Liver (tissue), 9 donors: ENCODE results near the gene SNX32. TPM values are rescaled to one million over a fixed set of nuclear protein-coding genes. Genes with fewer than 3 reads are reported as not detected.

Experiments used
- DNase-seq: peaks from one replicate; pipeline ENCODE4 v3.0.0-alpha.2; 2017; ENCODE audit warnings: low spot score
- H3K27ac ChIP-seq, 2 donors: one replicate each; pipeline ENCODE4 v1.7.0; 2013; ENCODE audit warnings: inconsistent platforms in 2 of 2, low read length in 2 of 2, control low read depth in 1 of 2, low read depth in 1 of 2, mild to moderate bottlenecking in 1 of 2
- H3K27me3 ChIP-seq, 4 donors: one replicate each; pipeline versions ENCODE4 v1.6.1 to v1.7.0; 2013; ENCODE audit warnings: low read length in 3 of 4, inconsistent platforms in 1 of 4, mild to moderate bottlenecking in 1 of 4, moderate library complexity in 1 of 4; ENCODE audit not compliant: control insufficient read depth in 4 of 4, insufficient read depth in 4 of 4
- H3K36me3 ChIP-seq, 4 donors: one replicate each; pipeline versions ENCODE4 v1.6.1 to v1.7.0; 2013; ENCODE audit warnings: low read length in 3 of 4, mild to moderate bottlenecking in 3 of 4, low read depth in 1 of 4, moderate library complexity in 1 of 4; ENCODE audit not compliant: control insufficient read depth in 4 of 4, insufficient read depth in 3 of 4
- H3K4me1 ChIP-seq, 4 donors: one replicate each; pipeline versions ENCODE4 v1.6.1 to v1.7.0; 2013; ENCODE audit warnings: low read length in 3 of 4, mild to moderate bottlenecking in 3 of 4, moderate library complexity in 1 of 4; ENCODE audit not compliant: control insufficient read depth in 4 of 4, insufficient read depth in 4 of 4
- H3K4me3 ChIP-seq, 3 donors: one replicate each; pipeline versions ENCODE4 v1.6.1 to v1.7.0; 2013; ENCODE audit warnings: low read length in 3 of 3, control low read depth in 1 of 3, low read depth in 1 of 3, mild to moderate bottlenecking in 1 of 3
- H3K9ac ChIP-seq, 2 donors: one replicate each; pipeline ENCODE4 v1.7.0; 2013; ENCODE audit warnings: low read length in 2 of 2, mild to moderate bottlenecking in 2 of 2, moderate library complexity in 2 of 2, control low read depth in 1 of 2, low read depth in 1 of 2
- H3K9me3 ChIP-seq, 4 donors: one replicate each; pipeline versions ENCODE4 v1.6.1 to v1.7.0; 2013; ENCODE audit warnings: low read length in 3 of 4; ENCODE audit not compliant: control insufficient read depth in 4 of 4
- EGR1 ChIP-seq, 2 donors: IDR thresholded peaks; 2 replicates each; pipeline ENCODE4 v1.6.1; 2016 to 2018; ENCODE audit warnings: antibody characterized with exemption in 2 of 2, low read depth in 2 of 2
- FOXA1 ChIP-seq: IDR thresholded peaks from 2 replicates; pipeline ENCODE4 v1.6.1; 2016; ENCODE audit warnings: antibody characterized with exemption
- FOXA2 ChIP-seq: IDR thresholded peaks from 2 replicates; pipeline ENCODE4 v1.6.1; 2016; ENCODE audit warnings: antibody characterized with exemption
- GABPA ChIP-seq, 2 donors: IDR thresholded peaks in 1 of 2; conservative IDR thresholded peaks in 1 of 2; 2 replicates each; pipeline ENCODE4 v1.6.1; 2016; ENCODE audit warnings: antibody characterized with exemption in 2 of 2, mild to moderate bottlenecking in 1 of 2, moderate library complexity in 1 of 2
- HNF4A ChIP-seq, 2 donors: conservative IDR thresholded peaks; 2 replicates each; pipeline ENCODE4 v1.6.1; 2016; ENCODE audit warnings: antibody characterized with exemption in 2 of 2, mild to moderate bottlenecking in 2 of 2
- HNF4G ChIP-seq: IDR thresholded peaks from 2 replicates; pipeline ENCODE4 v1.6.1; 2016; ENCODE audit warnings: antibody characterized with exemption
- JUND ChIP-seq, 2 donors: IDR thresholded peaks; 2 replicates each; pipeline ENCODE4 v1.6.1; 2016; ENCODE audit warnings: antibody characterized with exemption in 2 of 2
- RAD21 ChIP-seq, 2 donors: IDR thresholded peaks; 2 replicates each; pipeline ENCODE4 v1.6.1; 2016; ENCODE audit warnings: antibody characterized with exemption in 2 of 2, mild to moderate bottlenecking in 2 of 2
- RXRA ChIP-seq, 2 donors: IDR thresholded peaks; 2 replicates each; pipeline ENCODE4 v1.6.1; 2017 to 2018; ENCODE audit warnings: antibody characterized with exemption in 2 of 2, mild to moderate bottlenecking in 1 of 2
- SP1 ChIP-seq: IDR thresholded peaks from 2 replicates; pipeline ENCODE4 v1.6.1; 2018; ENCODE audit warnings: antibody characterized with exemption, mild to moderate bottlenecking
- WGBS: extraction: QIAGEN DNeasy Blood & Tissue Kit; methylation state at CpG from one replicate; pipeline ENCODE4 v1.1.7; 2013; 5-methylcytosine and 5-hydroxymethylcytosine counted together
- polyA plus RNA-seq, 2 donors: library from polyadenylated mRNA; stranded (reverse) in 1 of 2; unstranded in 1 of 2; fragments of 200-250 nt in 1 of 2; fragments of >200 nt in 1 of 2; fragmentation: Nextera tagmentation in 1 of 2; extraction: Ambion mirVana in 1 of 2; gene quantifications; one replicate each; pipeline versions ENCODE4 v1.2.1 to v1.2.3, GENCODE V29; 2013 to 2015
- total RNA-seq, 2 donors: library from RNA; depleted of rRNA; stranded (reverse); fragments of >200 nt; gene quantifications; one replicate each; pipeline ENCODE4 v1.2.3, GENCODE V29; 2014
- TF ChIP-seq, protein P1 (sequence below): IDR thresholded peaks from 2 replicates; pipeline ENCODE4 v1.6.1; 2016; ENCODE audit warnings: antibody characterized with exemption
- TF ChIP-seq, protein P2 (sequence below): IDR thresholded peaks from 2 replicates; pipeline ENCODE4 v1.6.1; 2016; ENCODE audit warnings: antibody characterized with exemption
- TF ChIP-seq, protein P3 (sequence below): fragments of 150-350 bp; IDR thresholded peaks from 2 replicates; pipeline ENCODE4 v1.5.1; 2017; ENCODE audit warnings: improper control_type of control experiment, low read depth, low read length; ENCODE audit not compliant: missing input control
- TF ChIP-seq, protein P4 (sequence below): IDR thresholded peaks from 2 replicates; pipeline ENCODE4 v1.6.1; 2016; ENCODE audit warnings: antibody characterized with exemption, mild to moderate bottlenecking
- donor health status: healthy.
- donor health status: healthy.
- donor health status: healthy.
- donor health status: healthy.
- donor health status: healthy.

The SNX32 gene
- total and polyA plus RNA-seq, 4 donors, result under 0.01 to 0.38 (median 0.06) TPM

DNA sequence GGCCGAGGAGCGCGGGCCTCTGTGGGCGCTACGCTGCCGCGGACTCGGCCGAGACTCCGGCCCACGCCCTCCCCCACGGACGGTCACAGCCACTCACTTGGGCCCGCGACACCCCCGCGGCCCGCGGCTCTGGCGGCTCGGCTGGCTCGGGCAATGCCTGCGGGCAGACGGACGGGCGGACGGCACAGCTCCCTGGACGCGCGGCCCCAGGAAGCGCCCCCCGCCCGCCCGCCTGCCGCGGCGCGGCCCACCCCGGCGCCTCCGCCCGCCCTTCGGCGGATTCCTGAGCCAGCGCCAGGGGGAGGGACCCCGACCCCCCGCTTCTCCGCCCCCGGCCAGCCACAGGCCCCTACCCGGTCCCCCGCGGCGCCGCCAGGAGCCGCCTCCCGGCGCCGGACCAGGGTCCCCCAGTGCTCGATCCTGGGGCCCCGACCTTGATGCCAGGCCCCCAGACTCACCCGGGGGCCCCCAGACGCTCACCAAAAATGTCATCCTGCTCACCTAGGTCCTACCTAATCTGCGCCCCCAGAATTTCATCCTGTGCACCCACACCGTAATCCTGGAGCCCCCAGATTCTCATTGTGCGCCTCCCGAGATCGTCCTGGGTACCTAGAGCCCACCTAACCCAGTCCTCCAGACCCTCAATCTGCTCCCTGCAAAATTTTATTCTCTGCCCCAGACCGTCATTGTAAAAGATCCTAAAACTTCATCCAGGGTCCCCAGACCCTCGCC, 39.0 kb downstream of the SNX32 start, which contains the start of gene EFEMP2:
Gene EFEMP2 (minus strand): TSS at position 215 of the 732 bp plus-strand sequence. CDS start 446 bp downstream, outside the sequence.
- H3K4me3 ChIP-seq, result peak within 1 kb of the TSS; percentile 4 to 41 (median 41)
- no peaks in the 10 kb centered on the region for H3K27me3 ChIP-seq
- peak within 1 kb of the TSS in 1 of 2 donors; percentile 56 for H3K9ac ChIP-seq
- no peak for TF ChIP-seq JUND (IDR thresholded peaks at IDR 0.05)
- TF ChIP-seq, protein P1, sequence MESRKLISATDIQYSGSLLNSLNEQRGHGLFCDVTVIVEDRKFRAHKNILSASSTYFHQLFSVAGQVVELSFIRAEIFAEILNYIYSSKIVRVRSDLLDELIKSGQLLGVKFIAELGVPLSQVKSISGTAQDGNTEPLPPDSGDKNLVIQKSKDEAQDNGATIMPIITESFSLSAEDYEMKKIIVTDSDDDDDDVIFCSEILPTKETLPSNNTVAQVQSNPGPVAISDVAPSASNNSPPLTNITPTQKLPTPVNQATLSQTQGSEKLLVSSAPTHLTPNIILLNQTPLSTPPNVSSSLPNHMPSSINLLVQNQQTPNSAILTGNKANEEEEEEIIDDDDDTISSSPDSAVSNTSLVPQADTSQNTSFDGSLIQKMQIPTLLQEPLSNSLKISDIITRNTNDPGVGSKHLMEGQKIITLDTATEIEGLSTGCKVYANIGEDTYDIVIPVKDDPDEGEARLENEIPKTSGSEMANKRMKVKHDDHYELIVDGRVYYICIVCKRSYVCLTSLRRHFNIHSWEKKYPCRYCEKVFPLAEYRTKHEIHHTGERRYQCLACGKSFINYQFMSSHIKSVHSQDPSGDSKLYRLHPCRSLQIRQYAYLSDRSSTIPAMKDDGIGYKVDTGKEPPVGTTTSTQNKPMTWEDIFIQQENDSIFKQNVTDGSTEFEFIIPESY, result no peak
- TF ChIP-seq, protein P2, sequence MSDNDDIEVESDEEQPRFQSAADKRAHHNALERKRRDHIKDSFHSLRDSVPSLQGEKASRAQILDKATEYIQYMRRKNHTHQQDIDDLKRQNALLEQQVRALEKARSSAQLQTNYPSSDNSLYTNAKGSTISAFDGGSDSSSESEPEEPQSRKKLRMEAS, result no peak
- TF ChIP-seq, protein P3, sequence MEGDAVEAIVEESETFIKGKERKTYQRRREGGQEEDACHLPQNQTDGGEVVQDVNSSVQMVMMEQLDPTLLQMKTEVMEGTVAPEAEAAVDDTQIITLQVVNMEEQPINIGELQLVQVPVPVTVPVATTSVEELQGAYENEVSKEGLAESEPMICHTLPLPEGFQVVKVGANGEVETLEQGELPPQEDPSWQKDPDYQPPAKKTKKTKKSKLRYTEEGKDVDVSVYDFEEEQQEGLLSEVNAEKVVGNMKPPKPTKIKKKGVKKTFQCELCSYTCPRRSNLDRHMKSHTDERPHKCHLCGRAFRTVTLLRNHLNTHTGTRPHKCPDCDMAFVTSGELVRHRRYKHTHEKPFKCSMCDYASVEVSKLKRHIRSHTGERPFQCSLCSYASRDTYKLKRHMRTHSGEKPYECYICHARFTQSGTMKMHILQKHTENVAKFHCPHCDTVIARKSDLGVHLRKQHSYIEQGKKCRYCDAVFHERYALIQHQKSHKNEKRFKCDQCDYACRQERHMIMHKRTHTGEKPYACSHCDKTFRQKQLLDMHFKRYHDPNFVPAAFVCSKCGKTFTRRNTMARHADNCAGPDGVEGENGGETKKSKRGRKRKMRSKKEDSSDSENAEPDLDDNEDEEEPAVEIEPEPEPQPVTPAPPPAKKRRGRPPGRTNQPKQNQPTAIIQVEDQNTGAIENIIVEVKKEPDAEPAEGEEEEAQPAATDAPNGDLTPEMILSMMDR, result no peak
- TF ChIP-seq, protein P4, sequence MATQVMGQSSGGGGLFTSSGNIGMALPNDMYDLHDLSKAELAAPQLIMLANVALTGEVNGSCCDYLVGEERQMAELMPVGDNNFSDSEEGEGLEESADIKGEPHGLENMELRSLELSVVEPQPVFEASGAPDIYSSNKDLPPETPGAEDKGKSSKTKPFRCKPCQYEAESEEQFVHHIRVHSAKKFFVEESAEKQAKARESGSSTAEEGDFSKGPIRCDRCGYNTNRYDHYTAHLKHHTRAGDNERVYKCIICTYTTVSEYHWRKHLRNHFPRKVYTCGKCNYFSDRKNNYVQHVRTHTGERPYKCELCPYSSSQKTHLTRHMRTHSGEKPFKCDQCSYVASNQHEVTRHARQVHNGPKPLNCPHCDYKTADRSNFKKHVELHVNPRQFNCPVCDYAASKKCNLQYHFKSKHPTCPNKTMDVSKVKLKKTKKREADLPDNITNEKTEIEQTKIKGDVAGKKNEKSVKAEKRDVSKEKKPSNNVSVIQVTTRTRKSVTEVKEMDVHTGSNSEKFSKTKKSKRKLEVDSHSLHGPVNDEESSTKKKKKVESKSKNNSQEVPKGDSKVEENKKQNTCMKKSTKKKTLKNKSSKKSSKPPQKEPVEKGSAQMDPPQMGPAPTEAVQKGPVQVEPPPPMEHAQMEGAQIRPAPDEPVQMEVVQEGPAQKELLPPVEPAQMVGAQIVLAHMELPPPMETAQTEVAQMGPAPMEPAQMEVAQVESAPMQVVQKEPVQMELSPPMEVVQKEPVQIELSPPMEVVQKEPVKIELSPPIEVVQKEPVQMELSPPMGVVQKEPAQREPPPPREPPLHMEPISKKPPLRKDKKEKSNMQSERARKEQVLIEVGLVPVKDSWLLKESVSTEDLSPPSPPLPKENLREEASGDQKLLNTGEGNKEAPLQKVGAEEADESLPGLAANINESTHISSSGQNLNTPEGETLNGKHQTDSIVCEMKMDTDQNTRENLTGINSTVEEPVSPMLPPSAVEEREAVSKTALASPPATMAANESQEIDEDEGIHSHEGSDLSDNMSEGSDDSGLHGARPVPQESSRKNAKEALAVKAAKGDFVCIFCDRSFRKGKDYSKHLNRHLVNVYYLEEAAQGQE, result no peak
- no peak for TF ChIP-seq RAD21 (IDR thresholded peaks at IDR 0.05)
- TF ChIP-seq GABPA (IDR thresholded peaks at IDR 0.05 in 1 of 2, conservative IDR thresholded peaks at IDR 0.05 in 1 of 2), result no peak
- no peak for TF ChIP-seq EGR1 (IDR thresholded peaks at IDR 0.05; ENCODE audit: low read depth in 2 of 2)
- no peak for TF ChIP-seq FOXA1
- TF ChIP-seq FOXA2, result no peak
- TF ChIP-seq SP1, result no peak
- no peak for DNase-seq
- peak within 1 kb of the TSS; percentile 55 to 61 for H3K27ac ChIP-seq
- no peaks in the 10 kb centered on the region for H3K36me3 ChIP-seq
- no peaks in the 10 kb centered on the region for H3K9me3 ChIP-seq
- WGBS, result 6% methylated on average over 69 of the region's 69 CpGs
- peaks cover 0 to 20% (median 6%) of the 10 kb centered on the region in 4 donors for H3K4me1 ChIP-seq

DNA sequence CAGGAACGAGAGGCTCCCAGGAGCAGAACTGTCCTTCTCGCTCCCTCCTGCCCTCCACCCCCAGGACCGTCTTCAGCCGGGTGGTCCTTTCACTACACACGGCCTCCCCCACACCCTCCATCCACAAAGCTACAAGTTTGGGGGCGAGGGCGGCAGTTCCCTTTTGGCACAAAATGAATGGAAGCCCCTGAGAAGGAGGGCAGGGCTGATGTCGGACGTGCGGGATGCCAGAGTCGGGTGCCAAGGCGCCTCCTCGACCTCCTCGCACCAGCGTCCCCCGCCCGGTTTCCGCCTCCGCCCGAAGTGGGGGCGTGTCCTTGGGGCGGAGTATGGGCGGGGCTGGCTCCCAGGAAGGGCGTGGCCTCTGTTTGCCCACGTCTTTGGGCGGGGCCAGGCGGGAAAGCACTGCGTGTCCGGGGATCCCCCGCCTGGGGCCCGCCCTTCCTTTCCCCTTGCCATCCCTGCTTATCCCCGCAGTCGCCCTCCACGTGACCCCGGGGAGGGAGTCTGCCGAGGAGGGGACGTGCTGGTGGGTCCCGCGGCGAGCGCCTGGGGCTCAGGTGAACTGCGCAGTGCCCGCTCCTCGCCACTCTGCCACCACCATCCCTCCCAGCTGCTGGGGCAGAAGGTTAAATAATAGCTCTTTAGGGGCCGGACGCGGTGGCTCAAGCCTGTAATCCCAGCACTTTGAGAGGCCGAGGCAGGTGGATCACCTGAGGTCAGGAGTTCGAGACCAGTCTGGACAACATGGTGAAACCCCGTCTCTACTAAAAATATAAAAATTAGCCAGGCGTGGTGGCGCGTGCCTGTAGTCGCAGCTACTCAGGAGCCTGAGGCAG, 39.8 kb downstream of the SNX32 start:
- Histone ChIP-seq H3K9me3 (no peaks in the 10 kb centered on the region), H3K27me3 (no peaks in the 10 kb centered on the region), H3K27ac (peak overlapping the region; percentile 55 to 61), H3K4me1 (peaks cover 0 to 20% (median 6%) of the 10 kb centered on the region in 4 donors), H3K9ac (peak overlapping the region in 1 of 2 donors; percentile 56), H3K4me3 (peak overlapping the region; percentile 4 to 41 (median 41)), H3K36me3 (no peaks in the 10 kb centered on the region)
- 8% methylated on average over 54 of the region's 54 CpGs for WGBS
- peak; percentile 98 for DNase-seq
- TF ChIP-seq, protein P4, result peak; percentile 18
- peak in 1 of 2 donors; percentile 84 for TF ChIP-seq GABPA (IDR thresholded peaks at IDR 0.05 in 1 of 2, conservative IDR thresholded peaks at IDR 0.05 in 1 of 2)
- no peak for TF ChIP-seq FOXA1
- peak; percentile 52 to 71 for TF ChIP-seq RXRA (IDR thresholded peaks at IDR 0.05)
- peak; percentile 86 for TF ChIP-seq SP1
- TF ChIP-seq, protein P2, result no peak
- no peak for TF ChIP-seq HNF4A (conservative IDR thresholded peaks at IDR 0.05)
- no peak for TF ChIP-seq HNF4G
